WERI-Rb-1 (cell line): Measurements from ENCODE around the gene PSMB8.

Source experiments
- DNase-seq: peaks from one replicate; pipeline ENCODE4 v3.0.0-alpha.2; 2020
- H3K27ac ChIP-seq: fragments of 250-450 bp; sonication (Bioruptor Pico); 2 replicates; pipeline ENCODE4 v1.5.1; 2020; ENCODE audit warnings: mild to moderate bottlenecking, moderate library complexity
- H3K27me3 ChIP-seq: fragments of 250-450 bp; sonication (Bioruptor Pico); 2 replicates; pipeline ENCODE4 v1.5.1; 2021; ENCODE audit warnings: mild to moderate bottlenecking, low read depth, moderate library complexity; ENCODE audit not compliant: insufficient read depth, severe bottlenecking
- H3K36me3 ChIP-seq: fragments of 250-450 bp; sonication (Bioruptor Pico); 2 replicates; pipeline ENCODE4 v1.5.1; 2020; ENCODE audit warnings: mild to moderate bottlenecking, moderate library complexity
- H3K4me3 ChIP-seq: 2 replicates; pipeline ENCODE4 v1.5.1; 2011; ENCODE audit warnings: low read depth, mild to moderate bottlenecking, control low read depth, low read length
- H3K9me3 ChIP-seq: fragments of 250-450 bp; sonication (Bioruptor Pico); 2 replicates; pipeline ENCODE4 v1.5.1; 2021; ENCODE audit warnings: mild to moderate bottlenecking, moderate library complexity; ENCODE audit not compliant: severe bottlenecking
- TF ChIP-seq, protein P1 (sequence below): IDR thresholded peaks from 2 replicates; pipeline ENCODE4 v1.5.1; 2011; ENCODE audit warnings: low read depth, mild to moderate bottlenecking, control low read depth, inconsistent platforms, low read length

Gene PSMB8

GRCh38 chr6:32842690-32843089 is 1.2 kb downstream of the PSMB8 start:
- no peak for DNase-seq
- H3K27me3 ChIP-seq, result no peaks in the 10 kb centered on the region
- no peaks in the 10 kb centered on the region for H3K36me3 ChIP-seq
- TF ChIP-seq, protein P1, sequence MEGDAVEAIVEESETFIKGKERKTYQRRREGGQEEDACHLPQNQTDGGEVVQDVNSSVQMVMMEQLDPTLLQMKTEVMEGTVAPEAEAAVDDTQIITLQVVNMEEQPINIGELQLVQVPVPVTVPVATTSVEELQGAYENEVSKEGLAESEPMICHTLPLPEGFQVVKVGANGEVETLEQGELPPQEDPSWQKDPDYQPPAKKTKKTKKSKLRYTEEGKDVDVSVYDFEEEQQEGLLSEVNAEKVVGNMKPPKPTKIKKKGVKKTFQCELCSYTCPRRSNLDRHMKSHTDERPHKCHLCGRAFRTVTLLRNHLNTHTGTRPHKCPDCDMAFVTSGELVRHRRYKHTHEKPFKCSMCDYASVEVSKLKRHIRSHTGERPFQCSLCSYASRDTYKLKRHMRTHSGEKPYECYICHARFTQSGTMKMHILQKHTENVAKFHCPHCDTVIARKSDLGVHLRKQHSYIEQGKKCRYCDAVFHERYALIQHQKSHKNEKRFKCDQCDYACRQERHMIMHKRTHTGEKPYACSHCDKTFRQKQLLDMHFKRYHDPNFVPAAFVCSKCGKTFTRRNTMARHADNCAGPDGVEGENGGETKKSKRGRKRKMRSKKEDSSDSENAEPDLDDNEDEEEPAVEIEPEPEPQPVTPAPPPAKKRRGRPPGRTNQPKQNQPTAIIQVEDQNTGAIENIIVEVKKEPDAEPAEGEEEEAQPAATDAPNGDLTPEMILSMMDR, result no peak
- no peak overlapping the region for H3K4me3 ChIP-seq
- no peaks in the 10 kb centered on the region for H3K9me3 ChIP-seq
- no peak overlapping the region for H3K27ac ChIP-seq

GRCh38 chr6:32842021-32842650 is 1.7 kb downstream of the PSMB8 start:
- TF ChIP-seq, protein P1, result no peak
- Histone ChIP-seq H3K36me3 (no peaks in the 10 kb centered on the region), H3K27ac (no peak overlapping the region), H3K4me3 (no peak overlapping the region), H3K27me3 (no peaks in the 10 kb centered on the region), H3K9me3 (no peaks in the 10 kb centered on the region)
- no peak for DNase-seq

DNA sequence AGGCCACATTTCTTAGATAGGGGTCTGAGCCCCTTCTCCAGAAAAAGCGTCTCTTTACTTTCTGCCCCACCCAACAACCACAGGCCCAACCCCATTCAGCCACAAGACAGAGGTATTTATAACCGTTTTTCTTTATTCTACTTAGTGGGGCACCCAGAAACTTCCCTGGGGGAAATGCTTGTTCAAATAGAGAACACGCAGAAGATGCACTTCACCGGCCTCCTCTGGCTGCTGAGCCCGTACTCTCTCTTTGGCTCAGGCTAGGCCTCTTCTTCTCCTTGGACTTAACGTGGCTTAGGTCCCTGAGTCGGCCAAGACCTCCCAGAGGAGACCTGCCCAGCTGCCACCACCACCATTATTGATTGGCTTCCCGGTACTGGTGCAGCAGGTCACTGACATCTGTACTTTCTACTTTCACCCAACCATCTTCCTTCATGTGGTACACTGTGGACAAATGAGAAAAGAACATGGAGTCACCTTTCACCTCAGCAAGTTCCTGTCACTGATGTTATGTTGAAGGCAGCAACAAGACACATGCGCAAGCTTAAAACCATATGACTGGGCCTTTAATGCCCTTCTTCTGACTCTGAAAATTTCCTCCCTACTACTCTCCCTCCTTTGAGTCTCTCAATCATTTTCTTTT is 3.1 kb downstream of the PSMB8 start:
- H3K36me3 ChIP-seq, result no peaks in the 10 kb centered on the region
- H3K4me3 ChIP-seq, result no peak overlapping the region
- no peaks in the 10 kb centered on the region for H3K9me3 ChIP-seq
- H3K27me3 ChIP-seq, result no peaks in the 10 kb centered on the region
- TF ChIP-seq, protein P1, result no peak
- no peak for DNase-seq
- no peak overlapping the region for H3K27ac ChIP-seq

GRCh38 chr6:32839356-32839755 is 4.5 kb downstream of the PSMB8 start:
- Histone ChIP-seq H3K9me3 (no peaks in the 10 kb centered on the region), H3K27me3 (no peaks in the 10 kb centered on the region), H3K27ac (no peak overlapping the region), H3K4me3 (no peak overlapping the region), H3K36me3 (no peaks in the 10 kb centered on the region)
- TF ChIP-seq, protein P1, result no peak
- no peak for DNase-seq

DNA sequence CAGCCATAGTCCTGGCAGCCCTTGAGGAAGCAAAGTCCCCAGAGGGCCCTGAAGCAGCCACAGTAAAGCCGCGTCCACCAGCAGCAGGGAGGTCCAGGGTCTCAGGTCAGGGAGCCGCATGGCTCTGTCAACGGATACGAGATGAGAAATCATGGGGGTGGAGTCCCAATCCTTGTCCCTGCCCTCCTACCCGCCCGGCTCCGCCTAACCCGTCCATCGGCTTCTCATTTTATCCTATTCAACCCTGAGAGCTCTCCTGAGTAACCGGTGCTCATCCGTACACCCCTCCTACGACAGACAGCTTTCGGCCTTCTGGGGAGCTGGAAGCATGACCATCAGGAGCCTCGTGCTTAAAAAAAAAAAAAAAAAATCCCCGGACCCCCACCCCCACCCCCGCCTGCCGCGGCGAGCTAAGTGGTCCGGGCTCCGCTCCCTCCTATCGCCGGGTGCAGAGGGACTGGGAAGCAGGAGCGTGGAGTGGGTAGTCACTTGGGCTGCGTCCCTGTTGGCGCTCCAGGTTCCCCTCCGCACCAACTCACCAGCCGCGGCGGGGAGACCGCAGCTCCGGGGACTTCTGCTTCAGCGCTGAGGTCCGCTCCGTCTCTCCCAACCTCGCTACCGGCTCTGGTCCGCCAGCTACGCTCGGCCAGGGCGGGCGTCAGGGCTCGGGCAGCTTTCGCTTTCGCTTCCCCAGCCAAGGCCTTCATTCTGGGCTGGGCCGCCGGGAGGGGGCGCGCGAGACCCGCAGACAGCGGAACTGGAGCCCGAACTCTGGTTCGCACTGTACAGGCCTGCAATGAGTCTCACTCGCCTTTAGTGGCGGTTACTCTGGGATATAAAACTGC is 5.5 kb downstream of the PSMB8 start, which contains the start of gene TAP2:
Gene TAP2, minus strand, starts transcription at position 626 of the 845 bp plus-strand sequence. Its CDS starts 506 bp downstream, at position 120.
- Histone ChIP-seq H3K27ac (peak within 1 kb of the TSS; percentile 79), H3K36me3 (no peaks in the 10 kb centered on the region), H3K9me3 (no peaks in the 10 kb centered on the region), H3K27me3 (no peaks in the 10 kb centered on the region), H3K4me3 (peak within 1 kb of the TSS; percentile 70)
- TF ChIP-seq, protein P1, result peak; percentile 96
- peak; percentile 98 for DNase-seq
